ENCODE data around the gene HECW1. TPM values are rescaled to one million over a fixed set of nuclear protein-coding genes. Genes with fewer than 3 reads are reported as not detected.
"Not testable (repeated sequence)": the region's sequence is repeated elsewhere in the genome, so short reads cannot be mapped to it uniquely, and the experiment has no call there.

The HECW1 gene
- total and polyA plus RNA-seq, 4 donors: 0.77 to 1.9 (median 1.0) TPM; not detected in 1

- ATAC-seq (ENCODE audit: low FRiP score): no peak
- 86 to 91% methylated on average over 2 of the region's 2 CpGs for WGBS, 2 donors
- intact Hi-C loops (cut with DNase I): no loop called here
- Histone ChIP-seq H3K36me3 (ENCODE audit: control insufficient read depth in 1 of 2, insufficient read depth in 2 of 2, low read length in 1 of 2) (no peaks in the 10 kb centered on the region), H3K4me3 (ENCODE audit: low read length in 2 of 2) (no peak overlapping the region), H3K27ac (ENCODE audit: low read depth in 1 of 2, low read length in 2 of 2) (no peak overlapping the region), H3K4me1 (ENCODE audit: control insufficient read depth in 1 of 2, insufficient read depth in 2 of 2, low read length in 2 of 2) (no peaks in the 10 kb centered on the region), H3K9me3 (ENCODE audit: control insufficient read depth, low read length) (no peaks in the 10 kb centered on the region), H3K27me3 (ENCODE audit: control insufficient read depth in 1 of 2, insufficient read depth in 2 of 2, low read length in 1 of 2) (peaks cover 0 to 2% of the 10 kb centered on the region in 2 donors)
- DNase-seq: no peak
These were observed 447.5 kb downstream of the HECW1 start for GRCh38 chr7:43559946-43560335.

GRCh38 chr7:43560742-43561330 lies 448.4 kb downstream of the HECW1 start:
- DNase-seq (no peak), ATAC-seq (ENCODE audit: low FRiP score) (no peak)
- Histone ChIP-seq H3K4me1 (ENCODE audit: control insufficient read depth in 1 of 2, insufficient read depth in 2 of 2, low read length in 2 of 2) (no peaks in the 10 kb centered on the region), H3K36me3 (ENCODE audit: control insufficient read depth in 1 of 2, insufficient read depth in 2 of 2, low read length in 1 of 2) (no peaks in the 10 kb centered on the region), H3K27ac (ENCODE audit: low read depth in 1 of 2, low read length in 2 of 2) (no peak overlapping the region), H3K27me3 (ENCODE audit: control insufficient read depth in 1 of 2, insufficient read depth in 2 of 2, low read length in 1 of 2) (peaks cover 0 to 2% of the 10 kb centered on the region in 2 donors), H3K9me3 (ENCODE audit: control insufficient read depth, low read length) (no peaks in the 10 kb centered on the region), H3K4me3 (ENCODE audit: low read length in 2 of 2) (no peak overlapping the region)
- intact Hi-C loops (cut with DNase I): no loop called here
- WGBS, 2 donors: 79 to 84% methylated on average over 7 of the region's 7 CpGs

GRCh38 chr7:43562383-43562782 lies 449.9 kb downstream of the HECW1 start:
- H3K4me1 ChIP-seq (ENCODE audit: control insufficient read depth in 1 of 2, insufficient read depth in 2 of 2, low read length in 2 of 2): no peaks in the 10 kb centered on the region
- H3K4me3 ChIP-seq (ENCODE audit: low read length in 2 of 2): no peak overlapping the region
- no peaks in the 10 kb centered on the region for H3K36me3 ChIP-seq (ENCODE audit: control insufficient read depth in 1 of 2, insufficient read depth in 2 of 2, low read length in 1 of 2)
- WGBS, 2 donors: 95 to 97% methylated on average over 3 of the region's 3 CpGs
- intact Hi-C loops (cut with DNase I): no loop called here
- H3K27ac ChIP-seq (ENCODE audit: low read depth in 1 of 2, low read length in 2 of 2): no peak overlapping the region
- DNase-seq (no peak), ATAC-seq (ENCODE audit: low FRiP score) (no peak)
- no peaks in the 10 kb centered on the region for H3K9me3 ChIP-seq (ENCODE audit: control insufficient read depth, low read length)
- peaks cover 0 to 2% of the 10 kb centered on the region in 2 donors for H3K27me3 ChIP-seq (ENCODE audit: control insufficient read depth in 1 of 2, insufficient read depth in 2 of 2, low read length in 1 of 2)

GRCh38 chr7:43565786-43566185 lies 453.3 kb downstream of the HECW1 start:
- Histone ChIP-seq H3K36me3 (ENCODE audit: control insufficient read depth in 1 of 2, insufficient read depth in 2 of 2, low read length in 1 of 2) (no peaks in the 10 kb centered on the region), H3K27ac (ENCODE audit: low read depth in 1 of 2, low read length in 2 of 2) (no peak overlapping the region), H3K4me1 (ENCODE audit: control insufficient read depth in 1 of 2, insufficient read depth in 2 of 2, low read length in 2 of 2) (no peaks in the 10 kb centered on the region), H3K9me3 (ENCODE audit: control insufficient read depth, low read length) (no peaks in the 10 kb centered on the region), H3K27me3 (ENCODE audit: control insufficient read depth in 1 of 2, insufficient read depth in 2 of 2, low read length in 1 of 2) (peaks cover 0 to 2% of the 10 kb centered on the region in 2 donors), H3K4me3 (ENCODE audit: low read length in 2 of 2) (no peak overlapping the region)
- intact Hi-C loops (cut with DNase I): no loop called here
- 63 to 67% methylated on average over 6 of the region's 6 CpGs for WGBS, 2 donors
- DNase-seq (no peak), ATAC-seq (ENCODE audit: low FRiP score) (no peak)

- Histone ChIP-seq H3K27ac (ENCODE audit: low read depth in 1 of 2, low read length in 2 of 2) (no peak overlapping the region), H3K36me3 (ENCODE audit: control insufficient read depth in 1 of 2, insufficient read depth in 2 of 2, low read length in 1 of 2) (no peaks in the 10 kb centered on the region), H3K4me1 (ENCODE audit: control insufficient read depth in 1 of 2, insufficient read depth in 2 of 2, low read length in 2 of 2) (no peaks in the 10 kb centered on the region), H3K4me3 (ENCODE audit: low read length in 2 of 2) (no peak overlapping the region), H3K9me3 (ENCODE audit: control insufficient read depth, low read length) (no peaks in the 10 kb centered on the region), H3K27me3 (ENCODE audit: control insufficient read depth in 1 of 2, insufficient read depth in 2 of 2, low read length in 1 of 2) (no peaks in the 10 kb centered on the region)
- ATAC-seq (ENCODE audit: low FRiP score): no peak
- intact Hi-C loops (cut with DNase I): no loop called here
- DNase-seq: no peak
- WGBS, 2 donors: 82 to 84% methylated on average over 6 of the region's 6 CpGs
These were observed 456.1 kb downstream of the HECW1 start for GRCh38 chr7:43568529-43568928.

- Histone ChIP-seq H3K36me3 (ENCODE audit: control insufficient read depth in 1 of 2, insufficient read depth in 2 of 2, low read length in 1 of 2) (no peaks in the 10 kb centered on the region), H3K4me3 (ENCODE audit: low read length in 2 of 2) (no peak overlapping the region), H3K9me3 (ENCODE audit: control insufficient read depth, low read length) (no peaks in the 10 kb centered on the region), H3K27me3 (ENCODE audit: control insufficient read depth in 1 of 2, insufficient read depth in 2 of 2, low read length in 1 of 2) (no peaks in the 10 kb centered on the region), H3K4me1 (ENCODE audit: control insufficient read depth in 1 of 2, insufficient read depth in 2 of 2, low read length in 2 of 2) (no peaks in the 10 kb centered on the region), H3K27ac (ENCODE audit: low read depth in 1 of 2, low read length in 2 of 2) (no peak overlapping the region)
- DNase-seq: no peak
- no peak for ATAC-seq (ENCODE audit: low FRiP score)
- 81 to 85% methylated on average over 4 of the region's 4 CpGs for WGBS, 2 donors
- intact Hi-C loops (cut with DNase I): no loop called here
These were observed 457.0 kb downstream of the HECW1 start for GRCh38 chr7:43569424-43569823.

GRCh38 chr7:43570688-43571365 lies 458.4 kb downstream of the HECW1 start:
- Histone ChIP-seq H3K9me3 (ENCODE audit: control insufficient read depth, low read length) (no peaks in the 10 kb centered on the region), H3K4me3 (ENCODE audit: low read length in 2 of 2) (no peak overlapping the region), H3K27ac (ENCODE audit: low read depth in 1 of 2, low read length in 2 of 2) (no peak overlapping the region), H3K4me1 (ENCODE audit: control insufficient read depth in 1 of 2, insufficient read depth in 2 of 2, low read length in 2 of 2) (no peaks in the 10 kb centered on the region), H3K27me3 (ENCODE audit: control insufficient read depth in 1 of 2, insufficient read depth in 2 of 2, low read length in 1 of 2) (no peaks in the 10 kb centered on the region), H3K36me3 (ENCODE audit: control insufficient read depth in 1 of 2, insufficient read depth in 2 of 2, low read length in 1 of 2) (no peaks in the 10 kb centered on the region)
- no peak for DNase-seq
- intact Hi-C loops (cut with DNase I): no loop called here
- 89 to 94% methylated on average over 4 of the region's 4 CpGs for WGBS, 2 donors
- no peak for ATAC-seq (ENCODE audit: low FRiP score)

- Histone ChIP-seq H3K4me1 (ENCODE audit: control insufficient read depth in 1 of 2, insufficient read depth in 2 of 2, low read length in 2 of 2) (no peaks in the 10 kb centered on the region), H3K36me3 (ENCODE audit: control insufficient read depth in 1 of 2, insufficient read depth in 2 of 2, low read length in 1 of 2) (no peaks in the 10 kb centered on the region), H3K27me3 (ENCODE audit: control insufficient read depth in 1 of 2, insufficient read depth in 2 of 2, low read length in 1 of 2) (no peaks in the 10 kb centered on the region), H3K27ac (ENCODE audit: low read depth in 1 of 2, low read length in 2 of 2) (no peak overlapping the region), H3K4me3 (ENCODE audit: low read length in 2 of 2) (no peak overlapping the region), H3K9me3 (ENCODE audit: control insufficient read depth, low read length) (no peaks in the 10 kb centered on the region)
- DNase-seq: peak in 1 of 2 donors; percentile 56
- intact Hi-C loops (cut with DNase I): no loop called here
- ATAC-seq (ENCODE audit: low FRiP score): peak; percentile 52
- WGBS, 2 donors: 23 to 30% methylated on average over 1 of the region's 1 CpG
These were observed 460.1 kb downstream of the HECW1 start for GRCh38 chr7:43572516-43573049.

- DNase-seq; H3K27me3 ChIP-seq (ENCODE audit: control insufficient read depth in 1 of 2, insufficient read depth in 2 of 2, low read length in 1 of 2); H3K4me3 ChIP-seq (ENCODE audit: low read length in 2 of 2); intact Hi-C loops (cut with DNase I); H3K36me3 ChIP-seq (ENCODE audit: control insufficient read depth in 1 of 2, insufficient read depth in 2 of 2, low read length in 1 of 2); H3K4me1 ChIP-seq (ENCODE audit: control insufficient read depth in 1 of 2, insufficient read depth in 2 of 2, low read length in 2 of 2); H3K27ac ChIP-seq (ENCODE audit: low read depth in 1 of 2, low read length in 2 of 2); H3K9me3 ChIP-seq (ENCODE audit: control insufficient read depth, low read length); ATAC-seq (ENCODE audit: low FRiP score): not testable (repeated sequence)
- 97 to 99% methylated on average over 2 of the region's 2 CpGs for WGBS, 2 donors
These were observed 461.4 kb downstream of the HECW1 start for GRCh38 chr7:43573832-43574231.

All from aorta (tissue), 5 donors.